Neuronal stem cell (in vitro differentiated cells): ENCODE results near the gene KCNQ1.

Experiments
- DNase-seq: peaks from one replicate; pipeline ENCODE4 v3.0.0-alpha.2; 2013; ENCODE audit warnings: low spot score
- H2AFZ ChIP-seq: one replicate; pipeline ENCODE4 v1.6.1; 2013; ENCODE audit warnings: mild to moderate bottlenecking, low read length, inconsistent platforms
- H2AK5ac ChIP-seq: 2 replicates; pipeline ENCODE4 v1.6.1; 2013; ENCODE audit warnings: low read depth, mild to moderate bottlenecking, inconsistent platforms, low read length, moderate library complexity, mixed read lengths
- H2BK120ac ChIP-seq: 2 replicates; pipeline ENCODE4 v1.6.1; 2013; ENCODE audit warnings: low read depth, mild to moderate bottlenecking, inconsistent platforms, low read length, moderate library complexity, mixed read lengths
- H2BK12ac ChIP-seq: one replicate; pipeline ENCODE4 v1.6.1; 2013; ENCODE audit warnings: low read length, inconsistent platforms
- H2BK15ac ChIP-seq: 2 replicates; pipeline ENCODE4 v1.6.1; 2013; ENCODE audit warnings: mild to moderate bottlenecking, low read length, inconsistent platforms, mixed read lengths
- H2BK5ac ChIP-seq: one replicate; pipeline ENCODE4 v1.6.1; 2013; ENCODE audit warnings: inconsistent platforms, mild to moderate bottlenecking, low read length, moderate library complexity
- H3K14ac ChIP-seq: one replicate; pipeline ENCODE4 v1.6.1; 2013; ENCODE audit warnings: low read length, inconsistent platforms
- H3K18ac ChIP-seq: 2 replicates; pipeline ENCODE4 v1.6.1; 2013; ENCODE audit warnings: low read length, inconsistent platforms
- H3K23ac ChIP-seq: 2 replicates; pipeline ENCODE4 v1.6.1; 2013; ENCODE audit warnings: low read depth, mild to moderate bottlenecking, mixed read lengths, low read length, inconsistent platforms; ENCODE audit not compliant: poor library complexity
- H3K27ac ChIP-seq: replicated peaks from 3 replicates; pipeline ENCODE4 v1.5.1; 2013; ENCODE audit warnings: low read length, inconsistent platforms
- H3K27me3 ChIP-seq, 3 experiments: 2 replicates each; pipeline ENCODE4 v1.6.1; 2013; ENCODE audit warnings: low read length in 3 of 3, mild to moderate bottlenecking in 2 of 3, inconsistent platforms in 1 of 3, low read depth in 1 of 3, mixed read lengths in 1 of 3, moderate library complexity in 1 of 3; ENCODE audit not compliant: control insufficient read depth in 3 of 3, insufficient read depth in 3 of 3
- H3K36me3 ChIP-seq, 2 donors: replicated peaks in 1 of 2; 2 replicates each; pipeline ENCODE4 v1.6.1; 2013; ENCODE audit warnings: low read length in 2 of 2; ENCODE audit not compliant: control insufficient read depth in 2 of 2, insufficient read depth in 2 of 2
- H3K4ac ChIP-seq: 2 replicates; pipeline ENCODE4 v1.6.1; 2013; ENCODE audit warnings: inconsistent platforms, mild to moderate bottlenecking, low read length, moderate library complexity
- H3K4me1 ChIP-seq, 2 donors: 1 replicate in 1 of 2; 2 replicates in 1 of 2; pipeline ENCODE4 v1.6.1; 2013; ENCODE audit warnings: low read length in 2 of 2, low read depth in 1 of 2; ENCODE audit not compliant: control insufficient read depth in 2 of 2, insufficient read depth in 1 of 2
- H3K4me2 ChIP-seq: one replicate; pipeline ENCODE4 v1.6.1; 2013; ENCODE audit warnings: mild to moderate bottlenecking, low read length, inconsistent platforms; ENCODE audit not compliant: insufficient read depth, poor library complexity, severe bottlenecking
- H3K4me3 ChIP-seq, 2 donors: 2 replicates each; pipeline ENCODE4 v1.5.1; 2013; ENCODE audit warnings: low read length in 2 of 2, mild to moderate bottlenecking in 2 of 2, inconsistent platforms in 1 of 2, moderate library complexity in 1 of 2
- H3K79me1 ChIP-seq: one replicate; pipeline ENCODE4 v1.6.1; 2013; ENCODE audit warnings: low read depth, mild to moderate bottlenecking, inconsistent platforms, low read length, moderate library complexity
- H3K9ac ChIP-seq: one replicate; pipeline ENCODE4 v1.6.1; 2013; ENCODE audit warnings: mild to moderate bottlenecking, low read depth, low read length, inconsistent platforms; ENCODE audit not compliant: poor library complexity
- H3K9me3 ChIP-seq, 2 donors: replicated peaks in 1 of 2; 2 replicates each; pipeline versions ENCODE3 to v1.6.1; 2013; ENCODE audit warnings: low read length in 2 of 2, mild to moderate bottlenecking in 2 of 2, inconsistent platforms in 1 of 2, low read depth in 1 of 2, mixed read lengths in 1 of 2, moderate library complexity in 1 of 2; ENCODE audit not compliant: control insufficient read depth in 2 of 2, insufficient read depth in 1 of 2
- H4K8ac ChIP-seq: one replicate; pipeline ENCODE4 v1.6.1; 2013; ENCODE audit warnings: low read depth, mild to moderate bottlenecking, inconsistent platforms, low read length, moderate library complexity
- H4K91ac ChIP-seq: one replicate; pipeline ENCODE4 v1.6.1; 2013; ENCODE audit warnings: low read length, low read depth, mild to moderate bottlenecking, inconsistent platforms; ENCODE audit not compliant: poor library complexity
- WGBS, 2 donors: extraction: QIAGEN DNeasy Blood & Tissue Kit; methylation state at CpG; one replicate each; pipeline ENCODE4 v1.1.7; 2013; ENCODE audit warnings: missing lambda C conversion rate in 2 of 2, mixed read lengths in 1 of 2; ENCODE audit not compliant: insufficient read length in 2 of 2, insufficient replicate concordance in 1 of 2; ENCODE audit errors: extremely low coverage in 2 of 2; 5-methylcytosine and 5-hydroxymethylcytosine counted together

Gene KCNQ1

DNA sequence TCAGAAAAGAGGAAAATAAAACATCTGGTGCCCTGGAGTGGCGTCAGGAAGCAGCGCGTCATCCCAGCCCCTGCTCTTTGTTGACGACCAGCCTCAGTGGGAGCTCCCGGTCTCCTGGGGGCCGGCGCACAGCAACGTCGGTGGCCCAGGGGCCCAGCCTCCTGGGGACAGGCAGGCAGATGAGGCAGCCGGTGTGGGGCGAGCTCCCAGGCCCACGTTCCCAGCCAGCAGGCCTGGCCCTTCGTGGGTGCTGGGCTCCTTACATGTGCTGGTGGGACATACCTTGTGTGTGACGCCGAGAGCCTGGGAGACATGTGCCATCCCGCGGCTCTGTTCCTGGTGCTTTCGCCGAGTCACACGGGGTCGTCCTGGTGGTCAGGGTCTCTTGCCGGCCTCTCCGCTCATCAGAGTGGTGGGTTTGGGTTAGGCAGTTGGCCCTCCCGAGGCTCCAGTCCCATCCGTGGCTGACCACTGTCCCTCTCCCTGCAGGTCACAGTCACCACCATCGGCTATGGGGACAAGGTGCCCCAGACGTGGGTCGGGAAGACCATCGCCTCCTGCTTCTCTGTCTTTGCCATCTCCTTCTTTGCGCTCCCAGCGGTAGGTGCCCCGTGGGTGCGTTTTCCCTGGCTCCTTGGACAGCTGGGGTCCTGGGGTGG lies 138.3 kb downstream of the KCNQ1 start:
- Histone ChIP-seq H4K91ac (peak overlapping the region; percentile 81), H3K27ac (no peak overlapping the region), H4K8ac (peak overlapping the region; percentile 23), H3K4me3 (no peak overlapping the region), H3K27me3 (peaks cover 0 to 10% (median 0%) of the 10 kb centered on the region in 3 experiments), H3K18ac (peak overlapping the region; percentile 91), H3K4me1 (peaks cover 0 to 6% of the 10 kb centered on the region in 2 donors), H3K14ac (peak overlapping the region; percentile 92), H3K36me3 (no peaks in the 10 kb centered on the region), H3K4ac (peak overlapping the region; percentile 85), H2BK12ac (peak overlapping the region; percentile 86), H2BK120ac (peak overlapping the region; percentile 67), H3K23ac (no peak overlapping the region), H3K4me2 (no peak overlapping the region), H3K9ac (no peak overlapping the region), H3K79me1 (peaks cover 2% of the 10 kb centered on the region), H3K9me3 (no peaks in the 10 kb centered on the region), H2BK15ac (peak overlapping the region; percentile 97), H2AK5ac (peak overlapping the region; percentile 91), H2AFZ (peak overlapping the region; percentile 6), H2BK5ac (peak overlapping the region; percentile 68)
- DNase-seq, result no peak
- no CpG with 5 or more reads among the region's 33 CpGs for WGBS, 2 donors

DNA sequence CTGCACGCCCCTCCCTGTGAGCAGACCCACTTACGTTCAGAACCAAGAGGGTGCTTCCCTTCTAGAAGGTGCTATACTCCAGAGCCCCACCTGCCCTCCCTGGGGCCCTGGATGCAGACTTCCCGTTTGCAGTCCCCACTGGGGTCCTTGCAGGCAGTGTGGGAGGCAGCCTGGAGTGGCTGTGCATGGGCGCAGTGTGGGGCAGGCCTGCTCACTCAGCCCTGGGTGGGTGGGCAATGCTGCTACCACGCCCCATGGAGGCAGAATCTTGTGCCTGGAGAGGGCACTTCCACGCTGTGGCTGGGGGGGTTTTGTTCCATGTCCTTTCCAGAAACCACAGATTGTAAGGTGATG lies 138.8 kb downstream of the KCNQ1 start:
- H4K91ac ChIP-seq, result no peak overlapping the region
- no peaks in the 10 kb centered on the region for H3K36me3 ChIP-seq
- WGBS, 2 donors, result no CpG with 5 or more reads among the region's 6 CpGs
- H3K4me1 ChIP-seq, result peaks cover 0 to 6% of the 10 kb centered on the region in 2 donors
- H3K27me3 ChIP-seq, result peaks cover 0 to 10% (median 0%) of the 10 kb centered on the region in 3 experiments
- H3K23ac ChIP-seq, result no peak overlapping the region
- no peak overlapping the region for H3K4me2 ChIP-seq
- no peak overlapping the region for H3K27ac ChIP-seq
- peak overlapping the region; percentile 91 for H3K18ac ChIP-seq
- no peaks in the 10 kb centered on the region for H3K9me3 ChIP-seq
- H4K8ac ChIP-seq, result peak overlapping the region; percentile 9
- H3K14ac ChIP-seq, result peak overlapping the region; percentile 92
- no peak for DNase-seq
- H3K4ac ChIP-seq, result peak overlapping the region; percentile 85
- no peak overlapping the region for H3K4me3 ChIP-seq
- peak overlapping the region; percentile 68 for H2BK5ac ChIP-seq
- no peak overlapping the region for H2AFZ ChIP-seq
- peak overlapping the region; percentile 7 for H2BK12ac ChIP-seq
- H3K79me1 ChIP-seq, result peaks cover 2% of the 10 kb centered on the region
- no peak overlapping the region for H3K9ac ChIP-seq
- peak overlapping the region; percentile 97 for H2BK15ac ChIP-seq
- peak overlapping the region; percentile 91 for H2AK5ac ChIP-seq
- no peak overlapping the region for H2BK120ac ChIP-seq

DNA sequence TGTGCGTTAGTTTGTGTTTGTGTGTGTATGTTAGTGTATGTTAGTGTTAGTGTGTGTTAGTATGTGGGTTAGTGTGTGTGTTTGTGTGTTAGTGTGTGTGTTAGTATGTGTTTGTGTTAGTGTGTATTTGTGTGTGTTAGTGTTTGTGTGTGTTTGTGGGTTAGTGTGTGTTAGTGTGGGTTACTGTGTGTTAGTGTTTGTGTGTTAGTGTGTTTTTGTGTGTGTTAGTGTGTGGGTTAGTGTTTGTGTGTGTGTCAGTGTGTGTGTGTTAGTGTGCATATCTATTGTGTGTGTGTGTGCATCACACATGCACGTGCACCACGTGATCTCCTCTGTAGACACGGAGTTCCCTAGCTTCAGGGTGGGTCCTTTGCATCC lies 139.6 kb downstream of the KCNQ1 start:
- Histone ChIP-seq H3K14ac (no peak overlapping the region), H3K27me3 (peaks cover 0 to 13% (median 0%) of the 10 kb centered on the region in 3 experiments), H2AK5ac (no peak overlapping the region), H3K36me3 (no peaks in the 10 kb centered on the region), H2AFZ (no peak overlapping the region), H3K18ac (no peak overlapping the region), H4K91ac (no peak overlapping the region), H3K4ac (no peak overlapping the region), H3K79me1 (peaks cover 2% of the 10 kb centered on the region), H3K23ac (peak overlapping the region; percentile 21), H3K9me3 (no peaks in the 10 kb centered on the region), H3K4me3 (peak overlapping the region in 1 of 2 donors; percentile 55), H2BK5ac (no peak overlapping the region), H3K4me2 (no peak overlapping the region), H2BK12ac (no peak overlapping the region), H2BK120ac (no peak overlapping the region), H3K27ac (no peak overlapping the region), H2BK15ac (no peak overlapping the region), H4K8ac (no peak overlapping the region), H3K4me1 (peaks cover 0 to 4% of the 10 kb centered on the region in 2 donors), H3K9ac (no peak overlapping the region)
- no peak for DNase-seq
- 100% methylated on average over 1 of the region's 4 CpGs; no CpG with 5 or more reads in 1 of the 2 donors for WGBS, 2 donors

DNA sequence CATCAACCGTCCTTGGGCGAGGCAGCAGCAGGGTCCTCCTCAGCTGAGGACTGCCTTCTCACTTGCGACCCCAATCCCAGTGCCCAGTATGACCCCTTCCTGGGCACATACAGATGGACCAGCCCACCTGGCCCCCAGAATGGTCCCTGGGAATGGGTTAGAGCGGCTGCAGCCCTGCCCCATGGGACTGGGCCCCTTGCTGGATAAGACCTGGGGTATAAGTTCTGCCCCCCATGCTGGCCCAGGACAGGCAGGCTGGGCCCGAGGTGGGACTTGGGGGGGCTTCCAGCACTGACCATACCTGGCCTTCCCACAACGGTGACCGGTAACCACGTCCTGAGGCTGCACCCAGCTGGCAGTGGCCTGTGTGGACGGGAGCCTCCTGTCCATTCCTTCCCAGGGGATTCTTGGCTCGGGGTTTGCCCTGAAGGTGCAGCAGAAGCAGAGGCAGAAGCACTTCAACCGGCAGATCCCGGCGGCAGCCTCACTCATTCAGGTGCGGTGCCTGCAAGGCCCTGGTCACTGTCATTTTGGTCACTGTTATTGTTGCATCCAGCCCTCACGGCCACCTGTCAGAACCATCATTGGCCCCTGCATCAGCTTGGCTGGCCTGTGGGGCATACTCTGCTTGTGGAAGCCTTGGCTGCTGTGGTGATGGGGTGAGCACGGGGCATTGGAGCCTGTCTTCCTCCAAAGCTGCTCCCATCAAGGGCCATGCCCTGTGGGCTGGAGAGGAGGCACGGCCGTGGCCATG lies 140.2 kb downstream of the KCNQ1 start:
- Histone ChIP-seq H3K4me3 (peak overlapping the region in 1 of 2 donors; percentile 55), H3K4me1 (peaks cover 0 to 2% of the 10 kb centered on the region in 2 donors), H3K79me1 (peaks cover 2% of the 10 kb centered on the region), H4K91ac (no peak overlapping the region), H2AFZ (no peak overlapping the region), H3K18ac (peak overlapping the region; percentile 5), H2BK12ac (no peak overlapping the region), H2BK120ac (no peak overlapping the region), H3K27me3 (peaks cover 0 to 14% (median 0%) of the 10 kb centered on the region in 3 experiments), H4K8ac (no peak overlapping the region), H3K14ac (no peak overlapping the region), H2BK5ac (no peak overlapping the region), H3K4me2 (no peak overlapping the region), H3K9ac (peak overlapping the region; percentile 54), H2AK5ac (peak overlapping the region; percentile 13), H3K36me3 (no peaks in the 10 kb centered on the region), H2BK15ac (peak overlapping the region; percentile 63), H3K27ac (no peak overlapping the region), H3K9me3 (no peaks in the 10 kb centered on the region), H3K4ac (peak overlapping the region; percentile 44), H3K23ac (peak overlapping the region; percentile 21)
- no CpG with 5 or more reads among the region's 18 CpGs for WGBS, 2 donors
- no peak for DNase-seq
